HG02798 (cell line): Measurements from ENCODE around the gene PHTF2.

Experiments
- ATAC-seq: cut with Tn5 transposase; IDR thresholded peaks from one replicate; pipeline ENCODE4 v1.9.1; 2021; ENCODE audit warnings: mild to moderate bottlenecking; ENCODE audit not compliant: unreplicated experiment, poor library complexity

The PHTF2 gene

DNA sequence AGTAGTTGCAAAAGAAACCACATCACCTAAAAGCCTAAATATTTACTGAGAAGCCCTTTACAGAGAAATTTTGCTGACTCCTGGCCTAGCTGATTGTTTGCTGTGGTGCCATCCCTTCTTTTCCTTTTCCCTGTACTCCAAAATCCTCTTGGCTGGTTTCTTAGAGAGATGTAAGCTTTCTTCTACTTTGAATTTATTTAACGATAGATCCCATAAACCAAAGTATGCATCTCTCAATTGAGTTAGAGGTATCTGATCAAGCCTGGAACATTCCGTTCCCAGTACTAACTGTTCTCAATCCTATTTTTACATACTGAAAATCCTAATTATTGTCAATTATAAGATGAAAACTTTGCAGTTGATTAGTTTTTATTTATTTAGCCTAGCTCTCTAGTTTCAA is 6.6 kb upstream of the PHTF2 start:
- ATAC-seq, result no peak

- ATAC-seq, result no peak
Measured at GRCh38 chr7:77794000-77794399, 4.6 kb upstream of the PHTF2 start.

- no peak for ATAC-seq
Measured at GRCh38 chr7:77796109-77796508, 2.5 kb upstream of the PHTF2 start.

DNA sequence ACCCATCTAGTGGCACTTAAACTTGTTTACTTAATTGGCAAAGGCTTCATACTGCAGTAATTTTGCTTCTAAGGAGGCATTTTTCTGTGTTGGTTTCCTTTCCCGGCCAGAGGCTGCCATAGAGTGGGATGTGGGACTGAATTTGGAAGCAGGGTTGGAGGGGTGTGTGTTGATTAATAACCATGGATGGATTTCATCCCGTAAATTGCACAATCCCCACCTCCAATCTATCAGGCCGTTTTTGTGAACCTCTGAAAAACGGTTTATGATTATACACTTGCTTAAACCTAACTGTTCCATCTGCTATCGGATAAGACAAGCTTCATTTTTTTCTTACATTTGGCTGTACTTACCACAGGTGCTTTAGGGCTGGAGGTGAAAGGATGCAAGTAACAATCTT is 1.6 kb upstream of the PHTF2 start:
- no peak for ATAC-seq

- ATAC-seq, result peak; percentile 33
Measured at GRCh38 chr7:77797734-77798393, 709 bp upstream of the PHTF2 start.

- ATAC-seq, result peak; percentile 0
Measured at GRCh38 chr7:77799078-77799964, 748 bp downstream of the PHTF2 start.

DNA sequence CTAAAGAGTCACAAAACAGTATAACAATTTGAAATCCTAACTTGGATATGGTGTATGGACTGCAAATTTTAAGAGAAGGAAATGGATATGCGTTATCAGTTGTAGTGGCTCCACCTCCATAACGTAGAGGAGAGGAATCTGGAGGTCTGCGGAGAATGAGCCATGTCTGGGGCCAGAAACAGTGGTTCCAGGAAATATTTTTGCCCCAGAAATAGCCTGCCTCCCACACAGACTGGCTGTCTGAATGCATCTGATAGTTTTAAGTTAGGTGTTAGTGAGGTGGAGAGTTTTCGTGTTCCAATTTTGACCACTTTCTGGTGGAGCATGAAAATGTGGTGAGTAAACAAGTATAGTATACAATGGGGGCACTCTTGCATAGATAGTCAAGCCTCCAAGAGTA is 1.6 kb downstream of the PHTF2 start:
- ATAC-seq, result peak; percentile 10

DNA sequence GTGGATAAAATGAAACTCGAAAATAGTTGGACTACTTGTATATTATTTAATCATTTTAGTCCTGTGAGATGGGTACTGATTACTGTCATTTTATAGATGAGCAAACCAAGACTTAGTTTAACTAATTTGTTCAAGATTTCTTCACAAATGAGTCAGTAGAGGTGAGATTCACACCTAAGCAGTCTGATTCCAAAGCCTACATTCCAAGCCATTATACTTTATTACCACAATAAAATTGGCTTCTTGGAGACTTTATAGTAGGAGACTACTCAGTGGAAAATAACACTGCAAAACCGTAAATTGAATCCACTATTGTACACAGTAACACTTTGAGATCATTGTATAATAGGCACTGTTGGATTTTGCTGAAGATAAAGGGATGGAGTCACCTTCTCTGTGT is 2.2 kb downstream of the PHTF2 start:
- ATAC-seq, result no peak

GRCh38 chr7:77802557-77803405 is 4.2 kb downstream of the PHTF2 start:
- no peak for ATAC-seq

- ATAC-seq, result no peak
Measured at GRCh38 chr7:77806425-77806824, 7.9 kb downstream of the PHTF2 start.

- no peak for ATAC-seq
Measured at GRCh38 chr7:77808517-77808916, 9.9 kb downstream of the PHTF2 start.

GRCh38 chr7:77811516-77812289 is 13.1 kb downstream of the PHTF2 start:
- ATAC-seq, result no peak

GRCh38 chr7:77812290-77812685 is 13.7 kb downstream of the PHTF2 start:
- no peak for ATAC-seq

DNA sequence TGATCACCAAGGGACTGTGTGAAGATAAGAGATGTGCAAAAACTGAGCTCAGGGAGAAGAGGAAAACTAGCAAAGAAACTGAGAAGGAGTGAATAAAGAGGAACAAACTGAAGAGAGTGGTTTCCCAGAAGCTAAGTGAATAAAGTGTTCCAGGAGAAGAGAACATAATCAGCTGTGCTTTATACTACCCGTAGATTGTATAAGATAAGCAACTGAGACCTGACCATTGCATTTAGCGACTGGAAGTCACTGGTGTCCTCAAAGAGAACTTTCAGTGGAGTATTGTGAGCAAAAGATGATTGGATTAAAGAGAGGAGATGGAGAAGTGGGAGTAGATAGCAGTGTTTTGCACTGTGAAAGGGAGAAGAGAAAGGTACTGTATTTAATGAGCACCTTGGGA is 14.6 kb downstream of the PHTF2 start:
- ATAC-seq, result no peak

- ATAC-seq, result no peak
Measured at GRCh38 chr7:77819021-77819420, 20.4 kb downstream of the PHTF2 start.

DNA sequence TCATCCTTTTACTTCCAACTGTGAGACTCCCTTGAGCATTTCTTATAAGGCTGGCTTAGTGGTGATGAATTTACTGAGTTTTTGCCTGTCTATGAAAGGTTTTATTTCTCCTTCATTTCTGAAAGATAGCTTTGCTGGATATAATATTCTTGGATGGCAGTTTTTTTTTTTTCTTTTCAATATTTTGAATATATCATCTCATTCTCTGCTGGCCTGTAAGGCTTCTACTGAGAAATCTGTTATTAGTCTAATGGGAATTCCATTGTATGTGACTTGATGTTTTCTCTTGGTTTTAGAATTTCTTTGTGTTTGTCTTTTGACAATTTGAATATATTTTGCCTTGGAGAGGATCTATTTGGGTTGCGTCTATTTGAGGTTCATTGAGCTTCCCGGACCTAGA is 22.4 kb downstream of the PHTF2 start:
- no peak for ATAC-seq

- ATAC-seq, result no peak
Measured at GRCh38 chr7:77822269-77822668, 23.7 kb downstream of the PHTF2 start.

- peak; percentile 32 for ATAC-seq
Measured at GRCh38 chr7:77823787-77824186, 25.2 kb downstream of the PHTF2 start.

DNA sequence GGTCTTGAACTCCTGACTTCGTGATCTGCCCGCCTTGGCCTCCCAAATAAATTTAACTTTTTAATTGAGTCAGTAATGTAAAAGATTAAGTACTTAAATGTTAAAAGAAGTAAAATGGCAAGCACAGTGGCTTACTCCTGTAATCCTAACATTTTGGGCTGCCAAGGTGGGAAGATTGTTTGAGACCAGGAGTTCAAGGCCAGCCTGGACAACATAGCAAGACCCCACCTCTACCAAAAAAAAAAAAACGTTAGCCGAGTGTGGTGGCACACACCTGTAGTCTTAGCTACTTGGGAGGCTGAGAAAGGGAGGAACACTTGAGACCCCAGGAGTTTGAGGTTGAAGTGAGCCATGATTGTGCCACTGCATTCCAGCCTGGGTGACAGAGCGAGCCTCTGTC is 26.1 kb downstream of the PHTF2 start:
- no peak for ATAC-seq

DNA sequence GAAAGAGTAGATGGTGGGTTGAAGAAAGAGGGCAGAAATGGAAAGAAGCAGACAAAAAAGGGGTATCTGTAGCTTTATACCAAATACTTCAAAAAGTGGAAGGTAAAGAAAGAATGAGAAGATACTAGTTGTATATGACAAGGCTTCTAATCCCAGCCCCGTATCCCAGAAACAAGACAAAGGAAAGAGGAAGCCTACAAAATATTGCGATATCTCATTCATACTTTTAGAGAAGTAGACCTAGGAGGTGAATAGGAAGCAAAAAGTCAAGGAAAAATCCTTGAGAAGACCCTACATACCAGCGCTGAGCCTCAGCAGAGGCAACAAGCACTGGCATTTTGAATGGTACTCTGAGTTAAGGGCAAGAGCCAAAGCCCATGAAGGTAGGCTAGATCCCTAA is 26.6 kb downstream of the PHTF2 start:
- no peak for ATAC-seq
